ENCODE measurements around the gene ATP8A1.

DNA sequence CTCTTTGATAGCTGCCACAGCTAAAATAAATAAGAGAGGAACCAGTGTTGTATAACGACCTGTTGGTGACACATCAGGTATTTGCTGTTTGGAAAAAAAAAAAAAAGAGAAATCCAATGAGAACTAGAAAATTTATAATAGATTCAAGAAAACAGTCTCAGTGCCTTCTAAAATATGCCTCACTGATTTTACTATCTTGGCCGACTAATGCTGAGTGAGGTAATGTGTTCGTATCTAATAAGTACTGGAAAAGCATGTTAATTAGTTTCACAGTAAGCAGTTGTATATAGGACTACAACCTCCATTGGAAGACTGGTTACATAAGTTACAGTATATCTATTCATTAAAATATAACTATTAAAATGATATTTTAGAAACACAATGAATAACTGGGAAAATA is 32.4 kb downstream of the ATP8A1 start:
- no peak for TF ChIP-seq ZFX (IDR thresholded peaks at IDR 0.05)
- TF ChIP-seq, protein P1, sequence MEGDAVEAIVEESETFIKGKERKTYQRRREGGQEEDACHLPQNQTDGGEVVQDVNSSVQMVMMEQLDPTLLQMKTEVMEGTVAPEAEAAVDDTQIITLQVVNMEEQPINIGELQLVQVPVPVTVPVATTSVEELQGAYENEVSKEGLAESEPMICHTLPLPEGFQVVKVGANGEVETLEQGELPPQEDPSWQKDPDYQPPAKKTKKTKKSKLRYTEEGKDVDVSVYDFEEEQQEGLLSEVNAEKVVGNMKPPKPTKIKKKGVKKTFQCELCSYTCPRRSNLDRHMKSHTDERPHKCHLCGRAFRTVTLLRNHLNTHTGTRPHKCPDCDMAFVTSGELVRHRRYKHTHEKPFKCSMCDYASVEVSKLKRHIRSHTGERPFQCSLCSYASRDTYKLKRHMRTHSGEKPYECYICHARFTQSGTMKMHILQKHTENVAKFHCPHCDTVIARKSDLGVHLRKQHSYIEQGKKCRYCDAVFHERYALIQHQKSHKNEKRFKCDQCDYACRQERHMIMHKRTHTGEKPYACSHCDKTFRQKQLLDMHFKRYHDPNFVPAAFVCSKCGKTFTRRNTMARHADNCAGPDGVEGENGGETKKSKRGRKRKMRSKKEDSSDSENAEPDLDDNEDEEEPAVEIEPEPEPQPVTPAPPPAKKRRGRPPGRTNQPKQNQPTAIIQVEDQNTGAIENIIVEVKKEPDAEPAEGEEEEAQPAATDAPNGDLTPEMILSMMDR (conservative IDR thresholded peaks at IDR 0.05) = no peak
